ENCODE measurements around the gene P2RX5.

Gene P2RX5

GRCh38 chr17:3656353-3656752 lies 39.6 kb downstream of the P2RX5 start:
- no peak for DNase-seq

GRCh38 chr17:3655766-3656165 lies 40.2 kb downstream of the P2RX5 start:
- DNase-seq = no peak

GRCh38 chr17:3647769-3648555 lies 48.0 kb downstream of the P2RX5 start:
- DNase-seq = peak in 1 of 2 experiments; percentile 70

- no peak for DNase-seq
Measured at GRCh38 chr17:3647251-3647650, 48.7 kb downstream of the P2RX5 start.

GRCh38 chr17:3645310-3645709 lies 50.6 kb downstream of the P2RX5 start:
- no peak for DNase-seq

- no peak for DNase-seq
Measured at GRCh38 chr17:3643889-3644349, 52.0 kb downstream of the P2RX5 start.

- DNase-seq = no peak
Measured at GRCh38 chr17:3641717-3642486, 54.1 kb downstream of the P2RX5 start.

GRCh38 chr17:3641014-3641413 lies 54.9 kb downstream of the P2RX5 start:
- no peak for DNase-seq

GRCh38 chr17:3639981-3640596 lies 55.9 kb downstream of the P2RX5 start:
- DNase-seq = no peak

GRCh38 chr17:3636908-3637373 lies 59.0 kb downstream of the P2RX5 start:
- DNase-seq = peak in 1 of 2 experiments; percentile 29

- DNase-seq = peak; percentile 81 to 95
Measured at GRCh38 chr17:3636154-3636907, 59.6 kb downstream of the P2RX5 start, which contains the start of the genes CTNS and SHPK. Gene CTNS (plus strand): TSS chr17:3636760. CDS start chr17:3640207, 3,447 bp downstream. Gene SHPK (minus strand): TSS chr17:3636250. CDS start chr17:3636219, 31 bp downstream.

GRCh38 chr17:3635474-3636153 lies 60.3 kb downstream of the P2RX5 start:
- peak in 1 of 2 experiments; percentile 32 for DNase-seq

GRCh38 chr17:3632287-3632686 lies 63.7 kb downstream of the P2RX5 start:
- no peak for DNase-seq

- DNase-seq = no peak
Measured at GRCh38 chr17:3630781-3631180, 65.2 kb downstream of the P2RX5 start.

- DNase-seq = no peak
Measured at GRCh38 chr17:3627769-3628167, 68.2 kb downstream of the P2RX5 start.

- no peak for DNase-seq
Measured at GRCh38 chr17:3626831-3627768, 68.9 kb downstream of the P2RX5 start.

All from NCI-H526 (cell line).